Stimulated activated CD8-positive, alpha-beta memory T cell treated with anti-CD3 and anti-CD28 coated beads, Interleukin-15, amount 100 ng/mL, for 48 hours (primary cell): ENCODE data around the gene TMEM185B.

Experiments used
- DNase-seq, 2 donors: peaks; one replicate each; pipeline ENCODE4 v3.0.0-alpha.2; 2020; ENCODE audit warnings: low read depth in 2 of 2

The TMEM185B gene

DNA sequence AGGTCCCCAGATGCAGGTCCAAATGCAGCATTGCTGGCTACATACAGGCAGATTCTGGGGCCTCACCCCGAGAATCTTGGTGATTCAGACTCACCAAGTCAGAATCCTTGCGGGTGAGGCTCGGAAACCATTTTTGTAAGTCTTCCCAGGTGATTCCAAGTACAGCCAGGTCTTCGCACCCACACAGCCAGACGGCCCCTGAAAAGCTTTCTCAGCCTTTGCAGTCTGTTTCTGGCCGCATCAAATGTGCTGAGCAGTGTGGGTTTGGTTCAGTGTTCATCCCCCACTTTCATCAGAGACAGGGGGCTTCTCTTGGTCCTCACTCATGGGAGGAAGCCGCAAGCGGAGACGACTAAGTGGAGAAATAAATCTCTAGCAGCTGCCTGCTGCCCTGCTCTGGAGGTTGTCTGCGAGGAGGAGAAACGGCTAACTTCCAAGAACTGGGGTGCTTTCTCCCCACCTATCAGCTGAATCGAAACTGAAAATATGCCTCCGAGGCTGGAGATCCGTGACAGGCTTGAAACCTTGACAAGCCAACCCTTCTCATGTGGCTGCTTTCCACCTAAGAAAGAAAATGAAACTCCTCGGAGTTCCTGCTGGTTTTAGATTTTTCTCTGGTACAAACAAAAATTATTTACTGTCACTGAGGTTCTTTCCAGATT is 8.9 kb upstream of the TMEM185B start:
- peak; percentile 67 to 68 for DNase-seq

DNA sequence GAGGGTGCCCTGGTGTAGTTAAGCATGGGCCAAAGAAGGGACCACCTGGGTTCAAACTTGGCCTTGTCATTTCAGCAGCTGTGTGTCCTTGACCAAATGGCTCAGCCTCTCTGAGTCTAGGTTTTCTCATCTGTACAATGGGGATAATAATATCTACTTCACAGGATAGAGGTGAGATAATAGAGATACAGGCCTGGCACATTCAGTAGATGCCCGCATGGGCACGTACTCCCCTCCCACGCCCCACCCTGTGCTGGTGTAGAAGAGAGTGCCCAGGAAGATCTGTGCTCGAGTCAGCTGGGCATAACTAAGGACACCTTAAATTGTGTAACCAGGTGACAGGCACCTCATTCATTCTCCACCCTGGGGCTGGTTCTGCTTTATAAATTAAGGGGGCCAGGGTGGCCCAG is 8.4 kb upstream of the TMEM185B start:
- no peak for DNase-seq

DNA sequence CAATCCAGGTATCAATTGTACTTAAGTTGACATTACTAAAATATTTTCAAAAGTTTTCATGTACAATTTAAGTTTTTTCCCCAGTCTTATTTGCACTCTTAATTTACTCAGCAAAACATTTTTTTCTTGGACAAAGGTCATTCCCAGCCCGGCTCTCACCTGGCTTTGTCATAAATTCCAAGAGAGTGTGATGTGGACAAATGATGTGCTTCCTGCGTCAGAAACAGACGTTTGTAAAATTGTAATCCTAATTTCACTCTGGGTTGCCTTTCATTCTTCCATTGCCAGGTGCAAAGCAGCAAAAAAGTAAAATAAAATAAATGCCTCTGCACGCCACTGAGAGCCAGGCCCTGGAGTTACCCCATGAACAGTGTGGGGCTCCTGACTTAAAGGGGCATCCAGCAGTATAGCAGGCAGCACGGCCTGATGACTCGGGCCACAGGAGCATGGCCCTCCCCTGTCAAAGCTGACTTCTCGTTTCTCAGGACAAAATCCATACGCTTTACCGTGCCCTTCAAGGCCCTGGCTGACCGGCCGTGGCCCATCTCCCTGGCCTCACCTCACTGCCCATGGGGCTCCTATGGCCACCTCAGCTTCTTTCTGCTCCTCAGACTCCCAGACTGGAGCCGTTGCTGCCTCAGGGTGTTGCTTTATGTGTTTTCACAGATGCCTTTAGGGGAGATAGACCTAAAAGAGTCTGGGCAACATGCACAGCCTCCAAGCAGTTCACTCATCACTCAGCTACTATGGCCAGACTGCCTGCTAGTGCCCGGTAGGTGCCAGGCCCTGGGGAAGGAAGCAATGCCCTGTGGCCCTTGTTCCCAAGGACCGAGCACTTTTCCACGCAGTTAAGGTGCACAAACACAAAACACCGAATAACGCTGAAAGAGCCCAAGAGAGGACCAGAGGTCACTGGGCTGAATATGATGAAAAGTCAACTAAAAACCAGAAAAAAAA is 7.6 kb upstream of the TMEM185B start:
- DNase-seq: no peak

DNA sequence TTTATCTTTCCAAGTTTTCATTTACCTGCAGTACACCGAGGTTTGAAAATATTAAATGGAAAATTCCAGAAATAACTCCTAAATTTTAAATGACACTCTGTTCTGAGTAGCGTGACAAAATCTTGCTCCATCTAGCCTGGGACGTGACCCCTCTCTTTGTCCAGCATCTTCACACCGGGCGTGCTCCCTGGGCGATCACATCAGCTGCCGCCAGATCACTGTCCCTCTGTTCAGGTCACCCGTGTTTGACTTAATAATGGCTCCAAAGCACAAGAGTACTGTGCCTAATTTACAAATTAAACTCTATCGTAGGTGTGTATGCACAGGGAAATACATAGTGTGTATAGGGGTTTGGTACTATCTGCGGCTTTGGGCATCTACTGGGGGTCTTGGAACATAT is 6.1 kb upstream of the TMEM185B start:
- no peak for DNase-seq

DNA sequence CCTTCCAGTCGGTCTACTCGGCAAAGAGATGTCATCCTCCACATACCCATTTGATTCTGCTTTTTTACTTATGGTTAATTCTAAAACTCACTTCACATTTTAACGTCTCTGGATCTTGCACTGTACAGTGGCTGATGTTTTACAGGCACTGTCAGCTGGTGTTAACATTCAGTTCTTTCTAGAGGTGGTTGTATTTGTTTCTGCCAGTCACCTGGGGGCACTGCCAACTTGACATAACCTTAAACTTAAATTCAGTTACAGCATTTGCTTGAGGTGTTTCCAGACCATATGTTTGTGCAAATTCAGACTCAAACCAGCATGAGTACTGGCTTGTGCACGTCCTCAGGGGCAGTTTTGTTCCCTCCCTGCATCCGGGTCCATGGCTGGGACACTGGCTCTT is 5.3 kb upstream of the TMEM185B start:
- no peak for DNase-seq

DNA sequence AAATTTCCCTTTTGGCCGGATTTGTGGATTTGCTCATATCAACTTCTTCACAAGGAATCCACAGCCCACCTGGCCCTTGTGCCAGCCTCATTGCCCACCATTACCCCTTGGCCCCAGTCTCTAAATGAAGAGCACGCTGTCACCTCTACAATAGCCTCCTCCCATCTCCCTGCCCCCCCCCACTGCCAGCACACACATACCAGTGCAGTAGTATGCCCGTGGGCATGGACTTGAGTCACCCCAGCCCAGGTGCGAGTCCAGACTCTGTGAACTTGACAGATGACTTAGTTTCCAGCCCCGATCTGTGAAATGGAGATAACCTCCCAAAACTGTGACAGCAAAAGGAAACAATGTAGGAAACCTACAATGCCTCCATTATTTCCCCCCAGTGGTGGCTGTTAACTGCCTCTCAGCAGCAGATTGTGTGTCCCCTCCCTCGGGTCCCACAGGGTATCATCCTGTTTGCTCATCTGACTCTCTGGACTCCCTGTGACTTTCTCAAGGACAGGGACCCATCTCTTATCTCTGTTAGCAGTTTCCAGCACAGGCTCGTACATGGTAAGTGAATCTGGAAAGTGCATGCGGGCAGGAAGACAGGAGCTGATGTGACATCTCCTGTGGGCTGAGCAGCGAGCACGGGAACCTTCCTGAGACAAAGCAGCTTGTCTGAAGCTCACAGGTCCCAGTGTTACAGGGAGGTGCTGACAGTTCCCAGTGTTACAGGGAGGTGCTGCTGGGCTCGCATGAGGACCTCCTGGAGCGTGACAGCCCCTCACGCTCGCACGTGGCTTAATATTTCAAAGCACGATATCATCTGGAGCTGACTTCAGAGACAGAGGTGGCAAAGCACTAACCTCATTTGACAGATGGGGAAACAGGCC is 4.2 kb upstream of the TMEM185B start:
- DNase-seq: peak in 1 of 2 donors; percentile 18

DNA sequence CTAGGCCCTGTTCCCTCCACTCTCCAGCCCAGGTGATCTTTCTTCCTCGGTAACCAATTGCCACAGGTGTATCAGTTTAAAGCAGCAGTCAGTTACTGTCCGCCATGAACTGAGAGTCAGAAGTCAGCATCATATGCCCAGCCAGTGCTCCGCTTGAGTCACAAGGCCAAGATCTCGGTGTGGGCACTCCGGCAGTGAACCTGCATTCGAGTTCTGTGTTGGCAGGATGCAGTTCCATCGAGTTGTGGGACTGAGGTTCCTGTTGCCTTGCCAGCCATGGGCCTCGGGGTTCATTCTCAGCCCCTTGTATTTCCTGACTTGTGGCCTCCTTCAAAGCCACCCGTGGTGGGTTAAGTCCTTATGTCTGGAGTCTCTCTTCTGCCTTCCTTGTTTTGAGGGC is 3.1 kb upstream of the TMEM185B start:
- DNase-seq: no peak

DNA sequence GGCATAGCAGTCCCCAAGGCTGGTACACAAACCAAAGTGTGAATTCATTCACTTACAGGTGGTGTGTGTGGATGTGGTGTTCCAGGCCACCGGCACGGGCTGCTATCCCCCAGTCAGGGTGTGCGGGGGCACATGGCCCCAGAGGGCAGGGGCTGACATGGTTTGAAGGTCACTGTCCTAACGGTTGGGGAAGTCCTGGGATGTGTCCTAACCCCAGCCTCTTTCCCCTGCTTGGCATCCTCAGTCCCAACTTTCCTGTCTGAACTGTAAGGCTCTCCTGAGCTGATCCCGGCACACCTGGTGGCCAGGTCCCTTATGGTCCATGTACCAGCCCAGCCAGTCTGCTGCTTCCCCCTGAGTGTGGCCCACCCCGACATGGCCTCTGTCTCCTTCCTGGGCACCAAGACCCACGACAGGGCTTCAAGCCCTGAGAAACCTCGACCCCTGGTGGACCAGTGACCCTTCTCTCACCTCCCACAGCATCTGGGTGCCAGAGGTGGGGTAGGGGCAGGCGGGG is 2.4 kb upstream of the TMEM185B start:
- no peak for DNase-seq

DNA sequence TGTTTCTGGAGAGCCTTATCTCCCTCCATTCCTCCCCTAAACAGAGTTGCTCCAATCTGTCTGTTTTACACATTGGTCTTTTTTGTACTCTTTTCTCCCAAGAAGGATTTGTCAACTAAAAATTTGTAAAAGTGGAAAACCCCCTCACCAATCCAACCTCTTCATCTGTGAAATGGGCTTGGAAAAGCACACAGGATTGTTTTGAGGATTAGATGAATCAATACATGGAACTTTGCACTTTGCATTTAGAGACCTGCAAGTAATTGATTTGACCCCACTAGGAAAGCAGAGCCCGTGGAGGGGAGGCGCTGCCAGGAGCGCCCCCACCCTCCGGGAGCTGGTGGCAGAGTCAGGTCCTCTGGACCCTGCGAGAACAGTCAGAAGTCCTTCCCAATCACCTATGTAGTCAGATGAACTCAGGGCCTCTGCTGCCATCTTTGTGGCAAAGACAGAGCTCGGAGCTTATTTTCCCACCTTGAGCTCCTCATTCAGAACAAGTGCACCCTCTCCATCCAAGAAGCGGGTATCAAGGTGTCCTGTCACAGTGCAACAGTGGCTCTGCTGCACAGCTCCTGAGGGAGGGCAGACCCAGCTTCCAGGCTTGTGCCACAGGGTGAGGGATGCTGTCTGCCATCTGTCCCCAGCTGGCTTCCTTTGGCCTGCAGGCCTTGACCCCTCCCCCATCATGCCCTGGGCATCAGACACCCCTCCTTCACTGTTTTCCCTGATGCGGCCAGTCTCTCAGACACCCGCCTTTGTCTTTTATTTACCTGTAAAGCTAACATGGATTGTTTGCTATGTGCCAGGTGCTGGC is 1.7 kb upstream of the TMEM185B start:
- no peak for DNase-seq

DNA sequence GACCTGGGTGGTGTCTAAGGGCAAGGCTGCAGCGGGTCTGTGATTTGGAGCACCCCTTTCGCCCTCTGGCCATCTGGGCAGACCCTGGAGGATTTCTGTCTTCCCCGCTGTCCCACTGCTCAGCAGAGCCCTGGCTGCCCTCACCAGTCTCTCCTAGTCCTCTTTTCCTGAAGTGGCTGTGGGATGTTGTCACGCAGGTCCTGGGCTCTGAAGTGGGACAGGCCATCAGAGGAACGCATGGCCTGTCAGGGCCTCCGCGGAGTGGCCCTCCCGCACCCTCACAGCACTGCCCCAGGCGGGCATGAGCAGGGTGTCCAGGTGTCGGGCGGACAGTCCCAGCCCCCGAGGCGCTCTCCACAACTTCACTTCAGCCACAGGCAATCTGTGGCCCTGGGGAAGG is 1.1 kb upstream of the TMEM185B start:
- no peak for DNase-seq

DNA sequence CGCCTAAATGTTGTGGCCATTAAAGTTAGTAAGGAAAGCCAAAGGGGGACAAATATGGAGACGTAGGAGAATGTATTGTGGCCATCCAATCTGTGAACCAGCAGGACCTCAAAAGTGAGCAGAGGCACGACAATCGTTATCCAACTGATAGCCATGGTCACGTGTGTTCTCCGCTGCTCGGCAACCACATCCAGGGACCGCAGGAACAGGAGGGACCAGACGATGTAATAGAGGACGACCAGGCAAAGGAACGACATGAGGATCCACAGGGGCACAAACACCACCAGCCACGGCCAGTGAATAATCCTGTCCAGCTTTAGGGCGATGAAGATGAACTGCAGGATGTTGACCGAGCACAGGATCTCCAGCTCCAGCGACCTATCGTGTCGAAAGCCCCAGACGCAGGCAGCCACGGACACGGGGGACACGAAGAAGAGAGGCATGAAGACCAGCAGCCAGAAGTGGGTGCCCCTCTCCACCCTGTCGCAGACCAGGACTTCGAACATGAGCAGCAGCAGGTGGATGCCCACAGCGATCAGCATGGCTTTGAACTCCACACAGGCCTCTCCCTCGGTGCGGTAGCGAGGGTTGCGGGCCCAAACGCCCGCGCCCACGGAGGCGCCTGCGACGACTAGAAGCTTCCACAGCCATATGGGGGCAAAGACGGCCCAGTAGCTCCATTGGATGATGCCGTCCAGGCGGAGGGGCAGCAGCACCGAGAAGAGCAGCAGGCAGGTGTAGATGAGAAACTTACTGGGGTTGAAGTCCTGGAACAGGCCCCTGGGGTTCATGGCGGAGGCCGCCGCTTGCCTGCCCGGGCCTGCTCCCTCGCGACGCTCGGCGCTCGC is 790 bp downstream of the TMEM185B start:
- DNase-seq: no peak

DNA sequence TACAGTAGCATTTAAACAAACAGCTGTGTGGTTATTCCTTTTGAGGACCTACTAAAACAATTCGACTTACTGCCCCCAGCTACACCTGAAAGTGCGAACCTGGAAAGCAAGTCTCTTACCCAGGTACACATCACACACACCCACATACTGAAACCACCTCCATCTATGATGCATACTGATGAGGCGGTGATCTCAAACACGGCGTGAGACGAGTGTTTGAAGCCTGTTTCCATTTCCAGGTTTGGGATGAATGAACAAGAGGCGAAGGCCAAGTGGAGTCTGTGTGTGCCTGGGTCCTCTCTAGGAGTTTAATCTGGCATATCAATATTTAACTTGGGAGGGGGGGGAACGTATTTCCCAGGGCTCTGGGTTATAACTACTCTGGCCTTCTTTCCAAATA is 1.6 kb downstream of the TMEM185B start:
- DNase-seq: no peak

DNA sequence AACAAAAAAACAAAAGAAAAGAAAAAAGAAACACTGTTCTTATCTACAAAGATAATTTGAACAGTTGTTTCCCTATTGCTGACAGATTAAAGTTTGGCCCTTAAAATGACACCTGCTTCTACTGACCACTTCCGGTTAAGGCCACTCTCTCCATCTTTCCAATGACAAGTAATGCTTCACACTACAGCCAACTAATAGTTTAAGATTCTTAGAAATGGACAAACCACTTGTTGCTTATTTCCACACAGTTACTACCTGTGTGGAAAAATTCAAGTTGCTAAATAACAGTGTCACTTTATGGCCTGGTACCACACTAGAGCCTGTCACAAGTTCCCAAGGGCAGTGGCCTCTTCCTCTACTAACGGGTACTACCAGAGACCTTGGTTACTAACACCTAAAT is 2.4 kb downstream of the TMEM185B start:
- DNase-seq: no peak

DNA sequence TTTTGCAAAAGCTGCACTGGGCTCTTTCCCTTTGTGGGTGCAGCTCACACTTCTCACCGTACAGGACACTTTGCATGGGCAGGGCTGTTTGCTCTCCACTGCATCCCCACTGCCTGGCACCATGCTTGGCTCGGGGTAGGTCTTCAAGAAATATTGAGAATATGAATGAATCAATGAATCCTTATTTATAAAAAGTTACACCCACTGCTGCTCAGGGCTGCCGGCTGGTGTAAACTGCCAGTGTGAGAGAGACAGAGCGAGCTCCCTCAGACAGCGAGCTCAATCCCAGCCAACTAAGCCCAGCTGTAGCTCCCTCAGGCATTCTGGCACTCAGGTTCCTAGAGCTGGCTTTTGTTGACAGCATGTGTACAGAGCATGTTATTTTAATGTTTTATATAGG is 3.4 kb downstream of the TMEM185B start:
- DNase-seq: no peak

DNA sequence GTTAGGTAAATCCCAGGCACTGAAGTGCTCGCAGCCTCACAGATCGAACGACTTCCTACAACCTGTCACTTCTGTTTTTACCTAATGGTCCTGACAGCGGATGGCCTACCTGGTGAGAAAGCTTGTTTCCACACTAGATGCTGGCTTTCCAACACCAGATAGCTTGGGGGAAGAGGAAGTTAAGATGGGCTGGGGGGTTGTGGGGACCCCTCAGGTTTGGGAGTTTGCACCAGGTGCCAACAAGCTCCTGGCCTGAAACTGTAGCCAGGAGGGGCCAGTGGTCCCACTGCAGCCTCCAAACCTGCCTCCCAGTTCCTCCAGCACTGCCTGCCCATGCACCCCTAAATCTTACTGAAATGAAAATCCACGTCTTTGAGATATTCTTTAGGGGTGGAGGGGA is 3.9 kb downstream of the TMEM185B start:
- DNase-seq: no peak

DNA sequence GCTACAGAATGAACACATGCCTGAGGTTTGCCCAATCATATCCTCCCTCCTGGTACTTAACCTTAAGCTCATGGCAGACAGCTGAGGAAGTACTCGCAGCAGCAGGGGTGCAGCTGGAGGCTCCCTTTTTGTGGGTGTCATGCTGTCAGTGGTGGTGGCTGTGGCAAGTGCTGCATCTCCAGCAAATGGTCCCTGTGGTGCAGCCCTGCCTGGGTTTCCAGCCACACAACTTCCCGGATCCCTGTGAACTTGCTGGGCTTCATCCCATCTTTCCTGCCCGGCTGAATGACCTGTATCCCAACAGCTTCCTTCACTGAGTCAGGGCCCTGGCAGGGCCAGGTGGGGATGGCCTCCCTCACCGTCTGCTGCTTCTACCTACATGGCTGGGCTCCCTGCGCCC is 5.0 kb downstream of the TMEM185B start:
- DNase-seq: no peak

DNA sequence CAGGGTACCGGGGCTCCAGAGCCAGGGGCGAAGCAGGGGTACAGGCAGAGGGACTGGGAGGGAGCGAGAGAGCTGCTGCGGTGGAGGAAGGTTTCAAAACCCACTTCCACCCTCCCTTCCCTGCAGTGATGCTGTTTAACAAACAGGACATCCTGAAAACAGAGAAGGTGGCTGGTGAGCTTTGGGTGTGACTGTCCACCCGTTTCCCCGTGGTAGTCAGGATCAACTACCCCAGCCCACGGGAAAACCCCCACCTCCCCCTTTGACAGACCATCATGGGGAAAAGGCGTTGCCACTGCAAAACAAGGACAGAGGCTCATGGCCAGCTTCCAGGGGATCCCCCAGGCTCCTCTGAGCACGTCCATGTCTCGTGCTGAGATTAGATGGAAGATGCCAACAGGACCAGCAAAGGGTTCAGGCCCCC is 12.9 kb downstream of the TMEM185B start:
- no peak for DNase-seq

DNA sequence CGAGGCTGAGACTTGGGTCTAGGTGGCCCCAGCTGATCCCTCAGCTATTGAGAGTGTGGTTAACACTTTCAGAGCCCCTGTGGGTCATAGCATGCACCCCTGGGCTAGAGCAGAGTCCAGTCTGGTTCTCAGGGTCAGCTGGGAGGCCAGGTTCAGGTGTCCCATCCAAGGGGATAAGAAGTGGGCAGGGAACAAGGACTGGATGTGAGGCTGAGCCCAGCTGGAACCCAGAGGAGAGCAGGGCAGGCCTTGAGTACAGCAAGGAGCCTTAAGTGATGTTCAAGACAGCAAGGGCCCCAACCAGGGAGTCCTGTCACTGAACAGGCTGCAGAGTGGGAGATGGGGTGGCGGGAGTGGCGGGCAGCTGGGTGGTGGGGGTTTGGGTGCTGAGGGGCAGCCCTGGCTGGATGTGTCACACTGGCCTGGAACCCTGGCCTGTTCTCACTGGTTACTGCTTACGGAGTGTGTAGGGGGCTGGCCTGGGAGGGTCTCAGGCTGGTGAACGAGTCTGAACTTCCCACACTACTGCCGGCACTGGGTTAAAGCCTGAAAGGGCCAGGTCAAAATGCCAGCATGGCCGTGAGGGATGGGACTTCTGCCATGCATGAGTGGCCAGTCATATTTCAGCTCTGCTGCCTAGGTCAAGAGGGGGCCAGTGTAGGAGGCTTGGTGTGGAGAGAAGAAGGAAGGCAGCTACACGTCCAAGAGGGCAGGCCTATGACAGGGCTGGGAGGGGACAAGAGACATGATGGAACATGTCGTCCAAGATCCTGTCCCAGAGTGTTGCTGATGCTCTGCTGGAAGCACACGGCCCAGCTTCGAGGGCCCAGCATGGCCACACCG is 13.6 kb downstream of the TMEM185B start:
- DNase-seq: no peak
